GM19463 (cell line): Measurements from ENCODE around the gene MRM2.

Experiments
- ATAC-seq: cut with Tn5 transposase; IDR thresholded peaks from one replicate; pipeline ENCODE4 v1.9.1; 2021; ENCODE audit warnings: mild to moderate bottlenecking, moderate library complexity; ENCODE audit not compliant: unreplicated experiment

MRM2 gene

DNA sequence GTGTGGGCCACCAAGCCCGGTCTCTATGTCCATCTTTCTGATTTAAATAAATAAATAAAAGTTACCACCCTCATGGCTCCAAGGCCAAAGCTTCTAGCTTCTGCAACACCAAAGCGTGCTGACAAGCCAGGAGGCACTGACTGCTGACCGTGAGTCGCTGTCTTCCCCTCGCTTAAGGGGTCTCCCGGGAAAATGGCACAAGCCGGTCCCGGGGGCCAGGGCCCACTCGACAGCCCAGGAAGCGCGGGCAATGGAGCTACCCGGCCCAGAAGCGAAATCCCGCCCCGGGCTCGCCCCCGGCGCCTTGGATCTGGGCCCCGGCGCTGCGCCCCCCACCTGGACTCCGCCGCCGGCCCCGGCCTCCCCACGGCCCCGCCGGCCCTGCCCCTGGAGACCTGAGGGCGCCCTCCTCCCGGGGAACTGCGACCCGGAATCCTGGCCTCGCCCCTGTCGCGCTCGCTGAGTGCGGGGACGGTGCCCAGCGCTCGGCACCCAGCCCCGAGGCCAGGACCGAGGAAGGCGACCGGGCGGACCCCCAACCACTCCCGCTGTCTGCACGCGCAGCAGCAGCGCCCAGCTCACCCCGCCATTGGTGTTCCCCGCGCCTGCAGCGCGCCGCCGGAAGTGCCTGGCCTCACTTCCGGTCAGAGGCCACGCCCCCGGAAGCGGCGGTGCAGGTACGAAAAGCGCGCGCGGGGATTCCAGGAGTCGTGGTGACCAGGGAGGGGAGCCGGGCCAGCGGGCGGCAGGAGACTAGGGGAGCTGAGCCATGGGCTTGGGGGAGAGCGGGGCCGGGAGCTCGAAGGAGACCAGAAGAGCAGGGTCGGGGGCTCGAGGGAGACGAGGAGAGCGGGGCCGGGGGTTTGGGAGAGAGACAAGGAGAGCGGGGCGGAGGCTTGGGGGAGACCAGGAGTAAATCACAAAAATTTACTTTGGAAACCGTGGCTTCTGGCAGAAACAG lies at the start of gene MRM2, which contains the start of gene NUDT1:
MRM2 (minus strand) TSS at position 626 of the 961 bp plus-strand sequence; CDS start at position 590, 36 bp downstream.
NUDT1 (plus strand) TSS at position 647 of the 961 bp plus-strand sequence. CDS start 2,349 bp downstream, outside the sequence.
- peak; percentile 65 for ATAC-seq

DNA sequence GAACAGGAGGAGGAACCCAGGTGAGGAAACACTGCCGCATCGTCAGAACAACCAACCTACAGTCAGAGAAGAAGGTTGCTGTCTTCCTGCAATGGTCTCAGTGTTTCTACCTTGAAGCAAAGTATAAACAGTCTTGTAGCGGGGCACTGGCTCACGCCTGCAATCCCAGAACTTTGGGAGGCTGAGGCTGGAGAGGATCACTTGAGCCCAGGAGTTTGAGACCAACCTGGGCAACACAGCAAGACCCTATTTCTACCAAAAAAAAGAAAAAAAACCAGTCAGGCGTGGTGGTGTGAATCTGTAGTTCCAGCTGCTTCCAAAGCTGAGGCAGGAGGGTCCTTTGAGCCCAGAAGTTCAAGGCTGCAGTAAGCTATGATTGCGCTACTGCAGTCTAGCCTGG lies 48.9 kb upstream of the MRM2 start:
- no peak for ATAC-seq

DNA sequence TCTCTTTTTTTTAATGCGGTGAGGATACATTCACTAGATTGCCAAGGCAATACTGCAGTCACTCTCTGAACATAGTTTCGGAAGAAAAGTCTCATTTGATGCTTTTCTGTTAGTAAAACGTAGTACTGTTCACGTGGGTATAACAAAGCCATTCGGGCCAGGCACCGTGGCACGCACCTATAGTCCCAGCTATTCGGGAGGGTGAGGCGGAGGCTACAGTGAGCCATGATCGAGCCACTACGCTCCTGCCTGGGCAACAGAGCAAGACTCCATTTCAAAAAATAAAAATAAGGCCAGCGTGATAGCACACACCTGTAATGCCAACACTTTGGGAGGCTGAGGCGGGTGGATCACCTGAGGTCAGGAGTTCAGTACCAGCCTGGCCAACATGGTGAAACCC lies 47.6 kb upstream of the MRM2 start:
- ATAC-seq = no peak

DNA sequence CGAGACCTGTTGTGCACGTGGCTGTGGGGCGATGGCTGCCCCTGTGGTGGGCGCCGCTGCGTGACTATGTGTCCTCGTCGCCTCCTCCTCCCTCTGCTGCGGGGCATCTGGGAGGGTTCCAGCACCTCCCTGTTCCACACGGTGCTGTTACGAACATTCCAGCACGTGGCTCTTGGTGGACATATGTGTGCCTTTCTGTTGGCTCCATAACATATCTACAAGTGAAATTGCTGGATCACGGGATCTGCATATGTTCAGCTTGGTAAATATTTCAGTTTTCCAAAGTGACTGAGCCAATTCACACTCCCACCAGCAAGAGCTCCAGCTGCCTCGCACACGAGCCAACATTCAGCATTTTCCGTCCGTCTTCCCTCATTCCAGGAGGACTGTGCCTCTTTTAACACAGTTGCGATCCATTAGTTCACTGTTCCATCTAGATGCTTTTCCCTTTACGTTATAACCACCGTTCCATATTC lies 47.1 kb upstream of the MRM2 start:
- no peak for ATAC-seq

DNA sequence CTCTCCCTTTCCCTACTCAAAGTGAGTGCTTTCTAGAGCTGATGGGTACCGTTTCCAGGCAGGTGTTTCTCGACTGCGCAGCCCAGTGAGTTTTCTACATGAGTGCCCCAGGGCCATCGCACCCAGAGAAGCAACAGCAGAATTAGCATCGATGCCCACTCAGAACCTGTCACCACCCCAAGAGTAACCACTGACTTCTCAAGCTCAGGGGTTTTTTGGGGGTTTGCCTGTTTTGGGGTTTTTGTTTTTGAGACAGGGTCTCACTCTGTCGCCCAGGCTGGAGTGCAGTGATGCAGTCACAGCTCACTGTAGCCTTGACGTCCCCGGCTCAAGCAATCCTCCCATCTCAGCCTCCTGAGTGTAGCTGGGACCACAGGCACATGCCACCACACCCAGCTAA lies 46.5 kb upstream of the MRM2 start:
- peak; percentile 82 for ATAC-seq

DNA sequence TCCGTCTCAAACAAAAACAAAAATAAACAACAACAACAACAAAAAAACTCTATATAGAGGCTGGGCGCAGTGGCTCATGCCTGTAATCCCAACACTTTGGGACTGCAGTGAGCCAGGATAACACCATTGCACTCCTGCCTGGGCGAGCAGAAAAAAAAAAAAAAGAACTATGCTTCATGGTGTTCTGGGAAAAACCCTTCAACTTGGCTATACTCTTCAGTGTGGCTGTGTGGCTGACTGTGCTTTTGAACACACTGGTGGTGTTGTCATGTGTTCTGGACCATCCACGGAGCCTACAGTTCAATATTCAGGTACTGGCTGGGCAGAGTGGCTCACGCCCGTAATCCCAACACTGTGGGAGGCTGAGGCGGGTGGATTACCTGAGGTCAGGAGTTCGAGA lies 45.7 kb upstream of the MRM2 start:
- no peak for ATAC-seq

DNA sequence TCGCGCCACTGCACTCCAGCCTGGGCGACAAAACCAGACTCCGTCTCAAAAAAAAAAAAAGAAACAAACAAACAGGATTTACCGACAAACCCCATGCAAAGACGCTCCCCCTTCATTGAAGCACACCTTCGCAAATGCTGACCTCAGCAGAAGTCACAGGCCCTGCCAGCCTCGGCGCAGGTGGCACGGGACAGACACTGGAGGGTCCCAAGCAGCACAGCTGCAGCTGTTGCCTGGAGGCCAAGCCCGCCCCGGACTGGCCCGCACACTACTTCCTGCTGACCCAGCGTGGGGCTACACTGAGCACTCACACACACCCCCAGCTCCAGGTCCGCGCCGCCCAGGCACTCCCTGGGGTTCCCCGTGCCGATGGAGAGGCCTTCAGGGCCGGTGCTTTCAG lies 41.1 kb upstream of the MRM2 start:
- ATAC-seq = no peak

DNA sequence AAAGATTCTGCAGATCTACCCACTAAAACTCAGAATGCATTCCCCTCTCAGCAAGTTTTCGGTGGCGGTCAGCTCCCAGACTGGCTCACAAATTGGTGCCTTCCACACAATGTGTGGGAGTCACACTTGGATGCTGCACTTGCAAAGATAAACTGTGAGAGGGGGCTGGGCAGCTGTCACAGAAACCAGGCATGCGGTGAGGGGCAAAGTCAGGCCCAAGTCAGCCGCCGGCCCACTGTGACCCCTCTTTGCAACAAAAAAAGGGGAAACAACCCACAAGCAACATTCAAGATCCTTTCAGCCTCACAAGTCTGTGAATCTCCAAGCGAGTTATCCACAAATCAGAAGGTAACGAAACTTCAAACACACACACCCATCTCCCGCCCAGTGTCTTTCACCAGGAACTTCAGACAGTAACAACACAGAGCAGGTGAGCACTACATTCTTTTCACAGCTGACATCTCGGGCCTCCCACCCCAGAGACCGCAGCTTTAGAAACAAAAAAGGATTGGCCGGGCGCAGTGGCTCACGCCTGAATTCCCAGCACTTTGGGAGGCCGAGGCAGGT lies 40.3 kb upstream of the MRM2 start:
- ATAC-seq = no peak

DNA sequence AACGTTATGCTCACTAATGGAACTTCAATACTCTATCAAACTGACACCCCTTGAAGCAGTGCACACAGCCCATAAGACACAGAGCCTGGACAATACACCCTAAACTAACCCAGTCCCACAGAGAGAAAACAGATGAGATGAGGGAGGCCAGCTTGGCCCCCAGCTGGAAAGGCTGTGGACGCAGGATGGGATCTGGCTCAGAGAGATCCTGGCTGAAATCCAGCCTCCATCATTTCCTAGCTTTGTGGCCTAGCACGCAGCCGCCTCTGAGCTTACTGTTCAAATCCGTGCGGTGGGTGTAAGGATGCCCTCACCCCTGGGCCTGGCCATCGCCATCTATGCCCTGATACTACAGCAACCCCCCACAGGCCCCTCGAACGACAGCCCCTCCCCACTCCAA lies 39.5 kb upstream of the MRM2 start:
- no peak for ATAC-seq

DNA sequence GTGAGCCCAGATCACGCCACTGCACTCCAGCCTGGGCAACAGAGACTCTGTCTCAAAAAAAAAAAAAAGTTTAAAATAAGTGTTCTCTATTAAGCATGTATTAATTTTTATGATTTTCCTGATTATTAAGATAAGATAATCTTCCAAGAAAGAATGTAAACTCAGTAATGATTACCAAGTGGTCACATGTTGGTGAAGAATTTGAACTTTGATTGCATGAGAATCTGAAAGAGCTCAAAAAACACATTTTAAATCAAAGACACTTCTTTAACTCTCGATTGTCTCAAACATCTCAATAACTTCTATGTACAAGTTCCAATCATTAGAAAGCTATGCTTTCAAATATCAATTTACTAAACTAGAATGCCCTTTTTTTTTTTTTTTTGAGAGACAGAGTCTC lies 38.4 kb upstream of the MRM2 start:
- ATAC-seq = no peak

DNA sequence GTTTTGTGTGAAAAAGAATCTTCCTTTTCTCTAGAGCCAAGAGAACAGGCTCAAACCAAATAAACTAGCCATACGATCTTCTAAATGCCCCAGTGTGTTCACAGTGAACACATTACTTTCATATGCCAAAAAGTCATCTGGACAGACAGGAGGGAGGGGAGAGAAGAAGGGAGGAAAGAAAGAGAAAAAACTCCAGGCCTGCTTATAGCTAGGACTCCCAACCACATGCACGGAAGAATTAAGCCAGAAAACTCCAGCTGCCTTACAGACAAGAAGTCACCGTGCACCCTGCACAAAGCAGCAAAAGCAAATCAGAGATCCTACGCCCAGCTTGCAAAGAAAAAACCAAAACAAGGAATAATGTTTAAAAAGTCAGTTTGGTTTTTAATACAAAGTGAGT lies 37.9 kb upstream of the MRM2 start:
- ATAC-seq = no peak

DNA sequence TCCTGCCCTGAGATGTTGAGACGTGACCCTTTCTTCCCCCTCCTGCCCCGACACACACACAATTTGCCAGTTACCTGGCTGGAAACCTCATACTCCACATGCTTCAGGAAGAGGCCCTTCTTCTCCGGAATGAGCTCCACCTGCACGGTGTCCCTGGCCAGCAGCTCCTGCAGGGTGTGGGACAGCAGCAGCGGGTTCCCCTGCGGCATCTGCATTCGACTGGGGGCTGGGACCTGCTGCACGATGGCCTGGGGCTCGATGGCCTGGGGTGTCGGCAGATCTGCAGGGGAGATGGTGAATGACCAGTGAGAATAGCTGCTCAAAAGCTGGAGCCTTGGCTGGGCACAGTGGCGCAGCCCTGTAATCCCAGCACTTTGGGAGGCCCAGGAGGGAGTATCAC lies 36.0 kb upstream of the MRM2 start:
- ATAC-seq = no peak

DNA sequence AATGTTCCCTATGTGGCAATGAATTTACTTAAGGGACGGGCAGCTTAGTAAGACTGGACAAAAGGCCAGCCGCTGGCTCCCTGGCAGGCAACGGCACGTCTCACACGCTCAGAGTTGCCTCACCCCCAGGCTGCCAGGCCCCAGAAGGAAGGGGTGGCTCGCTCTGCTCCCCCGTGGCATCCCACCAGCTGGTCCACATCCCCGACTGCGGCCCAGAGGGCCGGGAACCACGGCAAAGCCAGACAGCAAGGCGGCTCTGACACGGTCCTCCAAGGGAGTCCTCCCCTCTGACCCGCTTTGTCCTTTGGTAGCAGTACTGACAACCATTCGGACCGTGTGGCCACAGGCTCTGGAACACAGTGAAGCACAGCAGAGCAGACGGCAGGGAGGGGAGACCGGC lies 34.1 kb upstream of the MRM2 start:
- ATAC-seq = no peak

DNA sequence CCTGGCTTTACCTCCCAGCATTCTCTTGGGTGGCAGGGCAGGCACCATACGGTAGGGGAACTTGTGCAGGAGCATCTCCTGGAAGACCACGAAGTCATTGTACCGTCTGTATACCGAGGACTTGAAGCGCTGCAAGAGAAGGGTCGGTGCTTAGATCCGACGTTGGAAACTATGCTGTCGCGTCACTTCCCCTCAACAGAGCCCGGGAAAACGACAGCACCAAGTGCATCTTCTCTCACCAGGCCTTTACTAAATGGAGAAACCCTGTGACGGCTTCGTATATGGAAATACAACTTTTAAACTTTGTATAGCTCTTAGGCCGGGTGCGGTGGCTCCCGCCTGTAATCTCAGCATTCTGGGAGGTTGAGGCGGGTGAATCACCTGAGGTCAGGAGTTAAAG lies 33.1 kb upstream of the MRM2 start:
- ATAC-seq = no peak

DNA sequence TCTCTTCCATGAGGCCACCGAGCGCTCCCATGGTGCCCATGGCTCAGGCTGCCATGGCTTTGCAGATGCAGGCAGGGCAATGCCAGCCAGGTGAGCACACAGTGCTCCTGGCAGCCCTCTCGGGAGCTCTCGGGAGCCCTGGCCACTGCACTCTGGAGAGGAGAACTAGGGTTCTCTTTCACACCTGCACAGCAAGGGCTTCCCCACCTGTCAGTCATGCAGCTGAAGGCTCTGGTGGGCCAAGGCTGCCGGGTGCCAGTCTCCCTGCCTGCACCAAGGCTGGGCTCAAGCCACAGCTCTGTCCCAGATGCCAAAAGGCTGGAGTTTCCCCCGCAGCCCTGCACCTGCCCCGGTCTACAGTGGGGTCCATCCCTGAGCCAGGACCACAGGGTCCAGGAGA lies 32.7 kb upstream of the MRM2 start:
- no peak for ATAC-seq

DNA sequence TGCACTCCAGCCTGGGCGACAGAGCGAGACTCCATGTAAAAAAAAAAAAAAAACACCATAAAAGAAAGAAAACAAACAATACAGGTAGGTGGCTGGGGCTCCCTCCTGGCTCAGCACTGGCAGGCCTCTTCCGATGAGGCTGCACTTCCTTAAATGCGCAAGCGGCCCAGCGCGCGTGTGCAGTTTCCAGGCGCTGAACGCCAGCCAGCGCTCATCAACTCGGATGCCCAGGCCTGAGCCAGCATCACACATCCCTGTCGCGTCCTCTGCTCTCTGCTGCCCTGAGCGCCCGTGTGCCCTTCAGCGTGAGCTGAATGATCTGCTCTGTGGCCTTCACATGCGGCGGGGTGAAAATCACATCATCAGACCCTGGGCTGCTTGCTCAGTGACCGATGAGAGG lies 31.9 kb upstream of the MRM2 start:
- no peak for ATAC-seq

DNA sequence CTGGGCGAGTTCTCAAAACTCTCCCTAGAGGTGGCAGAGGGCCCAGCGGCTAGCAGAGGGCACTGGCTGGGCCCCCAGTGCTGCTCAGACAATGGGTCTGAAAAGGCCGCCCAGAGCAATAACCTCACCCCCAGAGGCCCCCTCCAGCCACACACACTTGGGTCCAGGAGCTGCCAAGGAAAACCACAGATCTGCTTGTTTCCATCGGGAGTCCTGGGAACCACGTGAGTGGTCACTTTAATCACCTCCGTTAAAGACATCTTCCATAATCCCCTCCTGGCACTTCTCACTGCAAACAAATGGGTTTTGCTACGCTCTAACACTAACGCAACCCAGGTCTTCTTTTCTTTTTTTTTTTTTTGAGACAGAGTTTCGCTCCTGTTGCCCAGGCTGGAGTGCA lies 30.0 kb upstream of the MRM2 start:
- no peak for ATAC-seq

DNA sequence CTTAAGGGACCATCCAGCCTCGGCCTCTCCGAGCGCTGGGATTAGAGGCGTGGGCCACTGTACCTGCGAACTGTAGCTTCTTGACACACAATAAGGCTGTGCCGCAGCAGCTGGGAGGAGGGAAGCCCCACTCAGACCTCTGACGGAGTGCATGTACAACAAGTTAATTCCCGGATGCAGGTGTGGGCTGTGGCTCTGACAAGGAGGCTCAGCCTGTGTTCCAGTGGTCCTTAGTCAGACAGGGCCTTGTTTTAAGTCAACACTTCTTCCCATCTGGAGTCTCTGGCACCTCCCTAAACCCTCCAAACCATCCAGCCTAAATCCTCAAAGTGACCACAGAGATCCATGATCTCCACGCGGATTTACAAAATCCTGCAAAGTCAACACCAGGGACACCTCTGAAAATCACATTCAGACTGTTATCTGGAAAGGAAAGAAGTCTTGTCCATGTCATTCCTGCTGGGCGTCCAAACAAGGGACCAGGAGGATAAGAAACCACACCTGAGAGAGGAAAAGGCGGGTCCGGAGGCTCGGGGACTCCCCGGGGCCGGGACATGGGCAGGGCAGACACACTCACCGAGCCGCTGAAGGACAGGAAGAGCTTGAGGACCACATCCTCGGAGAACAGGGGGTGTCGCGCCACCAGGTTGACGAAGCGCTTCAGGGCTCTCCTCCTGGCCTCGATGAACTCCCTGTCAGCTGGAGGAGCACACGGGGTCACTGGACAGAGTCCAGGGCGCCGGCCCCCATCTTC lies 29.4 kb upstream of the MRM2 start:
- ATAC-seq = no peak

DNA sequence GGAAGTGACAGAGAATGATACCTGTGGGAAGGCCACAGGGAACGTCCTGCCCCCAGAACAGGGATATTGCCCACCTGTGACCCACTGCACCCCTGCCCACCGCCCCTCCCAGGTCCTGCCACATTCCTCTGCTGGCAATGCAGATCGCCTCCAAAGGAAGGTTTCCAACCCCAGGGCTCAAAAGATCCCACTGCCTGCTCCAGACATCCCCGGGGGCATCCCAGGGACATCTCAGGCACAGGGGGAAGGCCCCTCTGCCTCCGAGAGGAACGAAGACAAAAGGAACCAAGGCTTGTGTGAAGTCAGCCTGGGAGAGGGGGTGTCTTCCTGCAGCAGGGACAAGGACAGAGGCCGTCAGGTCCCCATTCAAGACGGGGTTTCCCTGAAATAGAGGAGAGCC lies 28.5 kb upstream of the MRM2 start:
- no peak for ATAC-seq

DNA sequence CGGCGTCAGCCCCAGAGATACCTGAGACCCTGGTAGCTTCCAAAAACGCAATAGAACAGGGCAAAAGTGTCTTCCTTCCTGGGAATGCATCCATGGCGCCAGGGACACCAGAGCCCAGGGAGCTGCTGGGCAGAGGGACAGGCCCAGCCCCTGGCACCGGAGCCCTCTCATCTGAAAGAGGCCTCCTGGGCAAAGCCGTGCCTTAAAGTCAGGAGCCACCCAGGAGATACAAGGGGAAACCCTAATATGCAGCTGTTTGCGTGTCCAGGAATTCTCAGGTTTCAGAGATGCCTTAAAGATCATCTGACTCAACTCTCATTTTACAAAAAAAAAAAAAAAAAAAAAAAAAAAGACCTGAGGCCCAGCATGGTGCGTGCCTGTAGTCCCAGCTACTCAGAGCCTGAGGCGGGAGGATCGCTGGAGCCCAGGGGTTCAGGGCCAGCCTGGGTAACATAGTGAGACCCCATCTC lies 28.0 kb upstream of the MRM2 start:
- ATAC-seq = no peak
